SK-N-SH (cell line): ENCODE data around the gene WNK1. TPM values are rescaled to one million over a fixed set of nuclear protein-coding genes. Genes with fewer than 3 reads are reported as not detected.

Experiments used
- CTCF ChIA-PET: fragments of 300-600, 350-600 bp; formaldehyde crosslinking; extraction: SDS; loops from one replicate; lab custom pipeline; 2021; lab: Yijun Ruan, JAX
- POLR2A ChIA-PET: fragments of 350-600 bp; sonication (Branson Sonifier 250); formaldehyde crosslinking; extraction: SDS; loops from one replicate; lab custom pipeline; 2020; ENCODE audit warnings: antibody characterized with exemption, inconsistent platforms; lab: Yijun Ruan, JAX
- DNase-seq: peaks from one replicate; pipeline ENCODE4 v3.0.0; 2012
- H2AFZ ChIP-seq: fragments of 200-600 bp; sonication (generic); 2 replicates; pipeline ENCODE4 v1.8.1; 2016; ENCODE audit warnings: antibody characterized with exemption, mild to moderate bottlenecking, low read depth
- H3F3A ChIP-seq: fragments of 200-600 bp; sonication (generic); replicated peaks from 2 replicates; pipeline ENCODE3; 2016; ENCODE audit warnings: antibody characterized with exemption, mild to moderate bottlenecking; ENCODE audit not compliant: insufficient read depth
- H3K27ac ChIP-seq, 2 experiments: fragments of 200-500 bp in 1 of 2; fragments of 200-600 bp in 1 of 2; sonication (Bioruptor generic) in 1 of 2; sonication (generic), shearing (Covaris generic) in 1 of 2; 2 replicates each; pipeline versions ENCODE4 v1.5.1 to v1.6.1; 2014 to 2016; ENCODE audit warnings: low read depth in 2 of 2, inconsistent platforms in 1 of 2, low read length in 1 of 2, mild to moderate bottlenecking in 1 of 2, mixed read lengths in 1 of 2
- H3K27me3 ChIP-seq: fragments of 200-600 bp; sonication (generic), shearing (Covaris generic); 2 replicates; pipeline ENCODE4 v1.6.1; 2016; ENCODE audit warnings: mixed run types; ENCODE audit not compliant: insufficient read depth
- H3K36me3 ChIP-seq, 2 experiments: fragments of 200-500 bp in 1 of 2; fragments of 200-600 bp in 1 of 2; sonication (Bioruptor generic) in 1 of 2; sonication (generic) in 1 of 2; replicated peaks in 1 of 2; 2 replicates each; pipeline versions ENCODE3 to v1.5.1; 2014 to 2016; ENCODE audit warnings: low read length in 1 of 2, mild to moderate bottlenecking in 1 of 2; ENCODE audit not compliant: insufficient read depth in 2 of 2, control insufficient read depth in 1 of 2
- H3K4me1 ChIP-seq, 2 experiments: fragments of 200-500 bp in 1 of 2; fragments of 200-600 bp in 1 of 2; sonication (Bioruptor generic) in 1 of 2; sonication (generic), shearing (Covaris generic) in 1 of 2; 2 replicates each; pipeline versions ENCODE4 v1.5.1 to v1.6.1; 2014 to 2016; ENCODE audit warnings: low read depth in 1 of 2, low read length in 1 of 2, mixed run types in 1 of 2; ENCODE audit not compliant: insufficient read depth in 2 of 2, control insufficient read depth in 1 of 2
- H3K4me2 ChIP-seq: fragments of 200-600 bp; sonication (generic), shearing (Covaris generic); 2 replicates; pipeline ENCODE4 v1.6.1; 2017; ENCODE audit warnings: mixed run types
- H3K4me3 ChIP-seq, 2 experiments: fragments of 200-500 bp in 1 of 2; fragments of 200-600 bp in 1 of 2; sonication (Bioruptor generic) in 1 of 2; sonication (generic), shearing (Covaris generic) in 1 of 2; 2 replicates each; pipeline versions ENCODE4 v1.5.1 to v1.8.1; 2014 to 2016; ENCODE audit warnings: low read depth in 2 of 2, inconsistent platforms in 1 of 2, low read length in 1 of 2, mild to moderate bottlenecking in 1 of 2, mixed read lengths in 1 of 2, moderate library complexity in 1 of 2
- H3K79me2 ChIP-seq: fragments of 200-600 bp; sonication (generic); 2 replicates; pipeline ENCODE4 v1.8.1; 2017; ENCODE audit warnings: mild to moderate bottlenecking; ENCODE audit not compliant: insufficient read depth
- H3K9ac ChIP-seq: fragments of 200-600 bp; sonication (generic); 2 replicates; pipeline ENCODE4 v1.6.1; 2017; ENCODE audit warnings: mixed run types
- H3K9me2 ChIP-seq: fragments of 200-600 bp; sonication (generic); 2 replicates; pipeline ENCODE4 v1.6.1; 2017; ENCODE audit warnings: mixed run types
- H3K9me3 ChIP-seq: fragments of 200-600 bp; sonication (generic); 2 replicates; pipeline ENCODE4 v1.6.1; 2017; ENCODE audit warnings: mixed run types, mild to moderate bottlenecking, moderate library complexity
- H4K20me1 ChIP-seq: fragments of 200-600 bp; sonication (generic); 2 replicates; pipeline ENCODE4 v1.6.1; 2017; ENCODE audit warnings: mild to moderate bottlenecking, mixed run types; ENCODE audit not compliant: insufficient read depth
- FOXJ3 ChIP-seq: sonication (generic); formaldehyde crosslinking; IDR thresholded peaks from 2 replicates; pipeline ENCODE4 v1.5.1; 2020; ENCODE audit warnings: mild to moderate bottlenecking, missing genetic modification reagents
- GABPA ChIP-seq: IDR thresholded peaks from 2 replicates; pipeline ENCODE4 v1.4.0; 2012; ENCODE audit warnings: low read depth, mild to moderate bottlenecking
- MXI1 ChIP-seq: IDR thresholded peaks from 2 replicates; pipeline ENCODE4 v1.6.1; 2012; ENCODE audit warnings: mild to moderate bottlenecking, low read depth, low read length, improper control_type of control experiment
- NRF1 ChIP-seq: IDR thresholded peaks from 2 replicates; pipeline ENCODE4 v1.6.1; 2012; ENCODE audit warnings: low read depth, mild to moderate bottlenecking, low read length
- POLR2AphosphoS5 ChIP-seq: IDR thresholded peaks from 2 replicates; pipeline ENCODE4 v1.6.1; 2012; ENCODE audit warnings: low read depth, low read length
- RAD21 ChIP-seq: IDR thresholded peaks from 2 replicates; pipeline ENCODE4 v1.6.1; 2012; ENCODE audit warnings: mild to moderate bottlenecking, low read length
- RFX5 ChIP-seq: IDR thresholded peaks from 2 replicates; pipeline ENCODE4 v1.6.1; 2012; ENCODE audit warnings: mild to moderate bottlenecking, improper control_type of control experiment, low read length
- RXRA ChIP-seq: IDR thresholded peaks from 2 replicates; pipeline ENCODE4 v1.4.0; 2012; ENCODE audit warnings: low read depth, mild to moderate bottlenecking, borderline replicate concordance
- SMC3 ChIP-seq: IDR thresholded peaks from 2 replicates; pipeline ENCODE4 v1.6.1; 2012; ENCODE audit warnings: low read depth, low read length, improper control_type of control experiment
- TAF1 ChIP-seq: IDR thresholded peaks from 2 replicates; pipeline ENCODE4 v1.6.1; 2012; ENCODE audit warnings: low read depth, mild to moderate bottlenecking, low read length, moderate library complexity, borderline replicate concordance
- TCF12 ChIP-seq: IDR thresholded peaks from 2 replicates; pipeline ENCODE4 v1.4.0; 2012
- WGBS: methylation state at CpG from one replicate; pipeline ENCODE4 v1.1.6; 2017; ENCODE audit warnings: low lambda C conversion rate; 5-methylcytosine and 5-hydroxymethylcytosine counted together
- polyA plus RNA-seq, 3 experiments: library from polyadenylated mRNA; depleted of rRNA; stranded (reverse); fragments of >200 nt; gene quantifications; 2 replicates each; pipeline ENCODE4 v1.2.3, GENCODE V29; 2012
- TF ChIP-seq, protein P1 (sequence below): IDR thresholded peaks from 2 replicates; pipeline ENCODE4 v1.6.1; 2012; ENCODE audit warnings: mild to moderate bottlenecking, low read depth, low read length, moderate library complexity
- TF ChIP-seq, protein P2 (sequence below): IDR thresholded peaks from 2 replicates; pipeline ENCODE4 v1.4.0; 2012; ENCODE audit warnings: low read depth
- TF ChIP-seq, protein P3 (sequence below): fragments of 200-600 bp; sonication (generic); IDR thresholded peaks from 2 replicates; pipeline ENCODE4 v1.6.1; 2017; ENCODE audit warnings: antibody characterized with exemption, mild to moderate bottlenecking, moderate library complexity

WNK1 gene
- polyA plus RNA-seq, 1 of the 3 experiments (the other 2 are of a cell fraction), result 30.5 TPM

DNA sequence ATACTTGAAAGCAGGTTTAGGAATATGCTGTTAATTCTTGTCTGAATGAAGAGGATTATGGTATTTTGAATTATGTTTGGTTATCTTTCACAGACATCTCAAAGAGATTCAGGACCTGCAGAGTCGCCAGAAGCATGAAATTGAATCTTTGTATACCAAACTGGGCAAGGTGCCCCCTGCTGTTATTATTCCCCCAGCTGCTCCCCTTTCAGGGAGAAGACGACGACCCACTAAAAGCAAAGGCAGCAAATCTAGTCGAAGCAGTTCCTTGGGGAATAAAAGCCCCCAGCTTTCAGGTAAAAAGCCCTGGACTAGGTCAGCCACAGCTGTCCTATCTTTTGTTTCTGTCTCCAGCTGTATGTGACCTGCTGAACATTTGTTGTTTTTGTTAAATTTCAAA is 145.0 kb downstream of the WNK1 start:
- peak; percentile 31 for DNase-seq
- Histone ChIP-seq H3K9me2 (no peaks in the 10 kb centered on the region), H2AFZ (no peak overlapping the region), H3K9me3 (no peaks in the 10 kb centered on the region), H4K20me1 (no peaks in the 10 kb centered on the region), H3K79me2 (no peaks in the 10 kb centered on the region), H3K4me2 (no peak overlapping the region), H3K4me1 (peaks cover 9 to 12% of the 10 kb centered on the region in 2 experiments; a peak in 3 of 4 replicates), H3F3A (peaks cover 19% of the 10 kb centered on the region), H3K27ac (peak overlapping the region in 1 of 2 experiments; percentile 80; a peak in 2 of 4 replicates), H3K36me3 (peaks cover 60 to 74% of the 10 kb centered on the region in 2 experiments), H3K4me3 (no peak overlapping the region), H3K9ac (no peak overlapping the region), H3K27me3 (no peaks in the 10 kb centered on the region)
- WGBS, result 74% methylated on average over 4 of the region's 4 CpGs
- POLR2A ChIA-PET, result no interaction called here
- CTCF ChIA-PET, result interaction anchor here (0.6 to 2.6 kb wide), 7 partner anchors 8 to 327 kb away, joined by 3 to 5 read pairs (median 3); partner anchors contain the start of gene RAD52
- TF ChIP-seq TCF12 (no peak), RAD21 (peak; percentile 18; the same call in 1 of the 2 replicates), RXRA (no peak), RFX5 (no peak)
- TF ChIP-seq, protein P1, sequence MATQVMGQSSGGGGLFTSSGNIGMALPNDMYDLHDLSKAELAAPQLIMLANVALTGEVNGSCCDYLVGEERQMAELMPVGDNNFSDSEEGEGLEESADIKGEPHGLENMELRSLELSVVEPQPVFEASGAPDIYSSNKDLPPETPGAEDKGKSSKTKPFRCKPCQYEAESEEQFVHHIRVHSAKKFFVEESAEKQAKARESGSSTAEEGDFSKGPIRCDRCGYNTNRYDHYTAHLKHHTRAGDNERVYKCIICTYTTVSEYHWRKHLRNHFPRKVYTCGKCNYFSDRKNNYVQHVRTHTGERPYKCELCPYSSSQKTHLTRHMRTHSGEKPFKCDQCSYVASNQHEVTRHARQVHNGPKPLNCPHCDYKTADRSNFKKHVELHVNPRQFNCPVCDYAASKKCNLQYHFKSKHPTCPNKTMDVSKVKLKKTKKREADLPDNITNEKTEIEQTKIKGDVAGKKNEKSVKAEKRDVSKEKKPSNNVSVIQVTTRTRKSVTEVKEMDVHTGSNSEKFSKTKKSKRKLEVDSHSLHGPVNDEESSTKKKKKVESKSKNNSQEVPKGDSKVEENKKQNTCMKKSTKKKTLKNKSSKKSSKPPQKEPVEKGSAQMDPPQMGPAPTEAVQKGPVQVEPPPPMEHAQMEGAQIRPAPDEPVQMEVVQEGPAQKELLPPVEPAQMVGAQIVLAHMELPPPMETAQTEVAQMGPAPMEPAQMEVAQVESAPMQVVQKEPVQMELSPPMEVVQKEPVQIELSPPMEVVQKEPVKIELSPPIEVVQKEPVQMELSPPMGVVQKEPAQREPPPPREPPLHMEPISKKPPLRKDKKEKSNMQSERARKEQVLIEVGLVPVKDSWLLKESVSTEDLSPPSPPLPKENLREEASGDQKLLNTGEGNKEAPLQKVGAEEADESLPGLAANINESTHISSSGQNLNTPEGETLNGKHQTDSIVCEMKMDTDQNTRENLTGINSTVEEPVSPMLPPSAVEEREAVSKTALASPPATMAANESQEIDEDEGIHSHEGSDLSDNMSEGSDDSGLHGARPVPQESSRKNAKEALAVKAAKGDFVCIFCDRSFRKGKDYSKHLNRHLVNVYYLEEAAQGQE, result no peak

DNA sequence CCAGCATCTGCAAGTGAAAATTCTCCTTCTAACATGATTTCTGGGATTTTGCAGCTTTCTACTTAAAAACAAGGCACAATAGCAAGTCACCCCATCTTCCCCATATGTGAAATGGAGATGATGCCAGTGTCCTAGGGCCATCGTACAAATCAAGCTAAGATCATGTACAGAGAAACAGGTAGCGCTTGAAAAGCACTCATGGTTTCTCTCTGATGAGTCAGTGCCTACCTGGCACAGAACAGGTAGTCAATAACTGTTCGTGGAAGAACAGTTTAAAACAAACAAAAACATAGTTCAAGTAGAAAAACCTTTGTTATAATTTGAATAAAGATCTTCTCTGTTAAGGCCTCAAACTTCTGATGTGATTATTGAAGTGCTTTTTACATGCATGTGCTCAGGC is 150.2 kb downstream of the WNK1 start:
- TF ChIP-seq SMC3 (no peak), GABPA (no peak), RAD21 (no peak), POLR2AphosphoS5 (no peak), MXI1 (no peak), NRF1 (no peak), RFX5 (no peak), TAF1 (no peak), FOXJ3 (no peak), TCF12 (no peak)
- TF ChIP-seq, protein P2, sequence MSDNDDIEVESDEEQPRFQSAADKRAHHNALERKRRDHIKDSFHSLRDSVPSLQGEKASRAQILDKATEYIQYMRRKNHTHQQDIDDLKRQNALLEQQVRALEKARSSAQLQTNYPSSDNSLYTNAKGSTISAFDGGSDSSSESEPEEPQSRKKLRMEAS, result no peak
- TF ChIP-seq, protein P3, sequence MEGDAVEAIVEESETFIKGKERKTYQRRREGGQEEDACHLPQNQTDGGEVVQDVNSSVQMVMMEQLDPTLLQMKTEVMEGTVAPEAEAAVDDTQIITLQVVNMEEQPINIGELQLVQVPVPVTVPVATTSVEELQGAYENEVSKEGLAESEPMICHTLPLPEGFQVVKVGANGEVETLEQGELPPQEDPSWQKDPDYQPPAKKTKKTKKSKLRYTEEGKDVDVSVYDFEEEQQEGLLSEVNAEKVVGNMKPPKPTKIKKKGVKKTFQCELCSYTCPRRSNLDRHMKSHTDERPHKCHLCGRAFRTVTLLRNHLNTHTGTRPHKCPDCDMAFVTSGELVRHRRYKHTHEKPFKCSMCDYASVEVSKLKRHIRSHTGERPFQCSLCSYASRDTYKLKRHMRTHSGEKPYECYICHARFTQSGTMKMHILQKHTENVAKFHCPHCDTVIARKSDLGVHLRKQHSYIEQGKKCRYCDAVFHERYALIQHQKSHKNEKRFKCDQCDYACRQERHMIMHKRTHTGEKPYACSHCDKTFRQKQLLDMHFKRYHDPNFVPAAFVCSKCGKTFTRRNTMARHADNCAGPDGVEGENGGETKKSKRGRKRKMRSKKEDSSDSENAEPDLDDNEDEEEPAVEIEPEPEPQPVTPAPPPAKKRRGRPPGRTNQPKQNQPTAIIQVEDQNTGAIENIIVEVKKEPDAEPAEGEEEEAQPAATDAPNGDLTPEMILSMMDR, result no peak
- TF ChIP-seq, protein P1, result no peak
- TF ChIP-seq, all 33 proteins: peak for 0
- Histone ChIP-seq H3K4me3 (no peak overlapping the region), H3K9ac (no peak overlapping the region), H3F3A (peaks cover 4% of the 10 kb centered on the region), H3K4me2 (no peak overlapping the region), H3K9me3 (no peaks in the 10 kb centered on the region), H3K9me2 (no peaks in the 10 kb centered on the region), H4K20me1 (no peaks in the 10 kb centered on the region), H3K4me1 (peaks cover 6 to 21% of the 10 kb centered on the region in 2 experiments; a peak in 3 of 4 replicates), H3K27ac (peak overlapping the region in 1 of 2 experiments; percentile 88; a peak in 1 of 4 replicates), H3K79me2 (no peaks in the 10 kb centered on the region), H3K27me3 (no peaks in the 10 kb centered on the region), H3K36me3 (peaks cover 72 to 74% of the 10 kb centered on the region in 2 experiments), H2AFZ (no peak overlapping the region)
- ChIA-PET POLR2A (no interaction called here), CTCF (no interaction called here)
- WGBS, result 93% methylated on average over 3 of the region's 3 CpGs
- no peak for DNase-seq
